NOMO-1 treated with dmso at 0.1 percent for 144 hours (cell line): ENCODE data around the gene FAM120A.

ENCODE experiments used
- DNase-seq: peaks from one replicate; lab custom pipeline; 2025; ENCODE audit not compliant: unreplicated experiment; lab: John Stamatoyannopoulos, UW

The FAM120A gene

GRCh38 chr9:93447655-93448054, 3.8 kb upstream of the FAM120A start:
- no peak for DNase-seq

GRCh38 chr9:93451849-93452709, 594 bp downstream of the FAM120A start:
- no peak for DNase-seq

- no peak for DNase-seq
These were observed 1.2 kb downstream of the FAM120A start for GRCh38 chr9:93452710-93453046.

GRCh38 chr9:93453047-93453914, 1.8 kb downstream of the FAM120A start, which contains the start of gene FAM120AOS:
TSS of gene FAM120AOS (minus strand) at chr9:93453581. CDS start at chr9:93452709, 872 bp downstream.
- DNase-seq: peak; percentile 93

GRCh38 chr9:93456022-93456421, 4.5 kb downstream of the FAM120A start:
- DNase-seq: no peak

GRCh38 chr9:93456504-93456903, 5.0 kb downstream of the FAM120A start:
- DNase-seq: peak; percentile 78

GRCh38 chr9:93457006-93457405, 5.5 kb downstream of the FAM120A start:
- no peak for DNase-seq

GRCh38 chr9:93458712-93459111, 7.2 kb downstream of the FAM120A start:
- no peak for DNase-seq

GRCh38 chr9:93459432-93459847, 8.0 kb downstream of the FAM120A start:
- no peak for DNase-seq

- DNase-seq: no peak
These were observed 9.4 kb downstream of the FAM120A start for GRCh38 chr9:93460689-93461413.

- DNase-seq: no peak
These were observed 9.9 kb downstream of the FAM120A start for GRCh38 chr9:93461414-93461743.

GRCh38 chr9:93461821-93462220, 10.3 kb downstream of the FAM120A start:
- no peak for DNase-seq

- DNase-seq: no peak
These were observed 12.3 kb downstream of the FAM120A start for GRCh38 chr9:93463638-93464248.

GRCh38 chr9:93464395-93464794, 12.9 kb downstream of the FAM120A start:
- peak; percentile 54 for DNase-seq

GRCh38 chr9:93464876-93465275, 13.4 kb downstream of the FAM120A start:
- DNase-seq: no peak

GRCh38 chr9:93465855-93466254, 14.4 kb downstream of the FAM120A start:
- DNase-seq: no peak

GRCh38 chr9:93466416-93467061, 15.1 kb downstream of the FAM120A start:
- DNase-seq: no peak

- DNase-seq: no peak
These were observed 15.6 kb downstream of the FAM120A start for GRCh38 chr9:93467062-93467416.

- no peak for DNase-seq
These were observed 16.0 kb downstream of the FAM120A start for GRCh38 chr9:93467462-93467861.

GRCh38 chr9:93468763-93469456, 17.4 kb downstream of the FAM120A start:
- no peak for DNase-seq
